Naive thymus-derived CD8-positive, alpha-beta T cell (primary cell): ENCODE measurements around the gene ARHGAP23. TPM values are rescaled to one million over a fixed set of nuclear protein-coding genes. Genes with fewer than 3 reads are reported as not detected.
"Not testable (repeated sequence)": the region's sequence is repeated elsewhere in the genome, so short reads cannot be mapped to it uniquely, and the experiment has no call there.

Experiments
- ATAC-seq, 2 donors: fragments of 150-1000 bp; cut with Tn5 transposase in 1 of 2; sonication (Bioruptor Pico), chemical (Tn5 transposase) in 1 of 2; 1 replicate in 1 of 2; 2 replicates in 1 of 2; pipeline ENCODE4 v1.10.0; 2021; ENCODE audit warnings: mild to moderate bottlenecking in 2 of 2, moderate library complexity in 2 of 2
- POLR2A ChIA-PET: fragments of 350-600 bp; sonication (Branson Sonifier 250); formaldehyde crosslinking; loops from one replicate; lab custom pipeline; 2021; ENCODE audit warnings: antibody characterized with exemption; lab: Charles Lee
- DNase-seq, 10 donors: peaks; one replicate each; pipeline versions ENCODE4 v3.0.0 to v3.0.0-alpha.2; 2020 to 2022
- H3K27ac Mint-ChIP-seq, 10 donors: one replicate each; pipeline ENCODE4 v1.8.0; 2020 to 2022; ENCODE audit warnings: mild to moderate bottlenecking in 10 of 10, mixed read lengths in 10 of 10, moderate library complexity in 4 of 10, inconsistent platforms in 1 of 10
- H3K27me3 Mint-ChIP-seq, 5 donors: one replicate each; pipeline ENCODE4 v1.8.0; 2021 to 2022; ENCODE audit warnings: mixed read lengths in 5 of 5
- H3K36me3 Mint-ChIP-seq, 3 donors: one replicate each; pipeline ENCODE4 v1.8.0; 2020 to 2022; ENCODE audit warnings: mixed read lengths in 3 of 3, mild to moderate bottlenecking in 2 of 3, inconsistent platforms in 1 of 3
- H3K4me1 Mint-ChIP-seq, 4 donors: one replicate each; pipeline ENCODE4 v1.8.0; 2021 to 2022; ENCODE audit warnings: mixed read lengths in 4 of 4
- H3K4me3 Mint-ChIP-seq, 10 donors: one replicate each; pipeline ENCODE4 v1.8.0; 2020 to 2022; ENCODE audit warnings: mild to moderate bottlenecking in 10 of 10, mixed read lengths in 10 of 10, moderate library complexity in 6 of 10, inconsistent platforms in 1 of 10
- H3K9me3 Mint-ChIP-seq, 9 donors: one replicate each; pipeline ENCODE4 v1.8.0; 2020 to 2022; ENCODE audit warnings: mixed read lengths in 9 of 9, mild to moderate bottlenecking in 3 of 9, inconsistent platforms in 1 of 9, moderate library complexity in 1 of 9
- polyA plus RNA-seq, 3 donors: library from polyadenylated mRNA; unstranded; fragments of 300-500 nt; fragmentation: Illumina TruSeq; gene quantifications; one replicate each; pipeline ENCODE4 v1.2.3, GENCODE V29; 2021
- total RNA-seq, 8 experiments: library from RNA in 2 of 8; stranded (reverse) in 2 of 8; gene quantifications; one replicate each; pipeline ENCODE4 v1.2.3 and lab custom pipeline; 2021 to 2026

The ARHGAP23 gene
- total and polyA plus RNA-seq, 5 experiments from 2014 or later: 0.18 TPM; not detected in 4

GRCh38 chr17:38492067-38493040 is 64.1 kb downstream of the ARHGAP23 start:
- POLR2A ChIA-PET, H3K9me3 Mint-ChIP-seq, H3K36me3 Mint-ChIP-seq, H3K4me3 Mint-ChIP-seq, H3K4me1 Mint-ChIP-seq: not testable (repeated sequence)
- peak; percentile 76 to 80 for ATAC-seq
- DNase-seq: peak; percentile 78 to 95 (median 86)
- Mint-ChIP-seq H3K27me3 (peaks cover 0 to 15% (median 0%) of the 10 kb centered on the region in 5 donors), H3K27ac (peak overlapping the region in 3 of 10 donors; percentile 12 to 41 (median 37))

GRCh38 chr17:38494152-38494551 is 65.9 kb downstream of the ARHGAP23 start:
- POLR2A ChIA-PET, H3K36me3 Mint-ChIP-seq: not testable (repeated sequence)

GRCh38 chr17:38497656-38498055 is 69.4 kb downstream of the ARHGAP23 start:
- H3K27ac Mint-ChIP-seq, DNase-seq, POLR2A ChIA-PET: not testable (repeated sequence)

More at GRCh38 chr17:38494152-38494551, 65.9 kb downstream of the ARHGAP23 start:
- ATAC-seq, H3K27ac Mint-ChIP-seq, DNase-seq, H3K4me3 Mint-ChIP-seq, H3K4me1 Mint-ChIP-seq: not testable (repeated sequence)
- Mint-ChIP-seq H3K9me3 (peaks cover 0 to 15% (median 4%) of the 10 kb centered on the region in 9 donors), H3K27me3 (peaks cover 0 to 19% (median 0%) of the 10 kb centered on the region in 5 donors)

GRCh38 chr17:38498353-38498752 is 70.1 kb downstream of the ARHGAP23 start:
- Mint-ChIP-seq H3K4me1 (no peaks in the 10 kb centered on the region), H3K9me3 (peaks cover 0 to 15% (median 4%) of the 10 kb centered on the region in 9 donors), H3K4me3 (no peak overlapping the region), H3K36me3 (peaks cover 0 to 7% (median 2%) of the 10 kb centered on the region in 3 donors), H3K27ac (no peak overlapping the region), H3K27me3 (peaks cover 0 to 11% (median 2%) of the 10 kb centered on the region in 5 donors)
- POLR2A ChIA-PET: no interaction called here
- no peak for ATAC-seq
- DNase-seq: no peak

More at GRCh38 chr17:38497656-38498055, 69.4 kb downstream of the ARHGAP23 start:
- not testable (repeated sequence) for H3K4me1 Mint-ChIP-seq, H3K36me3 Mint-ChIP-seq, H3K4me3 Mint-ChIP-seq, ATAC-seq
- Mint-ChIP-seq H3K27me3 (peaks cover 0 to 11% (median 2%) of the 10 kb centered on the region in 5 donors), H3K9me3 (peaks cover 0 to 15% (median 4%) of the 10 kb centered on the region in 9 donors)

- Mint-ChIP-seq H3K27me3 (peaks cover 0 to 11% (median 2%) of the 10 kb centered on the region in 5 donors), H3K9me3 (peaks cover 0 to 15% (median 4%) of the 10 kb centered on the region in 9 donors)
- DNase-seq, POLR2A ChIA-PET, H3K36me3 Mint-ChIP-seq, ATAC-seq, H3K27ac Mint-ChIP-seq, H3K4me1 Mint-ChIP-seq, H3K4me3 Mint-ChIP-seq: not testable (repeated sequence)
These were observed 71.0 kb downstream of the ARHGAP23 start for GRCh38 chr17:38499230-38499629.

GRCh38 chr17:38501718-38502117 is 73.5 kb downstream of the ARHGAP23 start:
- H3K4me1 Mint-ChIP-seq, H3K27me3 Mint-ChIP-seq, DNase-seq, H3K36me3 Mint-ChIP-seq, ATAC-seq, POLR2A ChIA-PET, H3K4me3 Mint-ChIP-seq, H3K27ac Mint-ChIP-seq: not testable (repeated sequence)
- peaks cover 0 to 10% (median 4%) of the 10 kb centered on the region in 9 donors for H3K9me3 Mint-ChIP-seq

- Mint-ChIP-seq H3K27ac (peak overlapping the region in 1 of 10 donors; percentile 68), H3K27me3 (peaks cover 6 to 16% (median 8%) of the 10 kb centered on the region in 5 donors)
- DNase-seq, ATAC-seq, H3K4me1 Mint-ChIP-seq, POLR2A ChIA-PET, H3K4me3 Mint-ChIP-seq, H3K36me3 Mint-ChIP-seq, H3K9me3 Mint-ChIP-seq: not testable (repeated sequence)
These were observed 75.1 kb downstream of the ARHGAP23 start for GRCh38 chr17:38503286-38503913.

- Mint-ChIP-seq H3K36me3 (no peaks in the 10 kb centered on the region), H3K4me3 (no peak overlapping the region), H3K27ac (no peak overlapping the region), H3K4me1 (peaks cover 0 to 2% (median 1%) of the 10 kb centered on the region in 4 donors), H3K9me3 (no peaks in the 10 kb centered on the region), H3K27me3 (peaks cover 10 to 22% (median 15%) of the 10 kb centered on the region in 5 donors)
- no peak for DNase-seq
- no peak for ATAC-seq
- POLR2A ChIA-PET: no interaction called here
These were observed 76.0 kb downstream of the ARHGAP23 start for GRCh38 chr17:38504216-38504615.

- H3K4me1 Mint-ChIP-seq: peaks cover 8 to 13% (median 10%) of the 10 kb centered on the region in 4 donors
- peaks cover 15 to 45% (median 32%) of the 10 kb centered on the region in 5 donors for H3K27me3 Mint-ChIP-seq
- DNase-seq: no peak
These were observed 79.2 kb downstream of the ARHGAP23 start for GRCh38 chr17:38507436-38507835.

GRCh38 chr17:38507921-38508569 is 79.8 kb downstream of the ARHGAP23 start:
- Mint-ChIP-seq H3K4me1 (peaks cover 8 to 13% (median 10%) of the 10 kb centered on the region in 4 donors), H3K4me3 (peak overlapping the region in 7 of 10 donors; percentile 1 to 82 (median 42)), H3K27me3 (peaks cover 15 to 49% (median 32%) of the 10 kb centered on the region in 5 donors), H3K27ac (no peak overlapping the region), H3K36me3 (peaks cover 0 to 3% (median 0%) of the 10 kb centered on the region in 3 donors), H3K9me3 (no peaks in the 10 kb centered on the region)
- POLR2A ChIA-PET: no interaction called here
- ATAC-seq: no peak
- DNase-seq: no peak

More at GRCh38 chr17:38507436-38507835, 79.2 kb downstream of the ARHGAP23 start:
- H3K36me3 Mint-ChIP-seq: peaks cover 0 to 3% (median 0%) of the 10 kb centered on the region in 3 donors
- POLR2A ChIA-PET: no interaction called here
- ATAC-seq: no peak
- no peak overlapping the region for H3K27ac Mint-ChIP-seq
- no peaks in the 10 kb centered on the region for H3K9me3 Mint-ChIP-seq
- no peak overlapping the region for H3K4me3 Mint-ChIP-seq

- Mint-ChIP-seq H3K36me3 (peaks cover 0 to 3% (median 0%) of the 10 kb centered on the region in 3 donors), H3K9me3 (no peaks in the 10 kb centered on the region), H3K27ac (no peak overlapping the region), H3K27me3 (peaks cover 16 to 49% (median 32%) of the 10 kb centered on the region in 5 donors), H3K4me3 (peak overlapping the region in 8 of 10 donors; percentile 11 to 82 (median 49)), H3K4me1 (peaks cover 8 to 13% (median 10%) of the 10 kb centered on the region in 4 donors)
- POLR2A ChIA-PET: no interaction called here
- DNase-seq (no peak), ATAC-seq (no peak)
These were observed 80.3 kb downstream of the ARHGAP23 start for GRCh38 chr17:38508570-38508950.
